Stimulated activated naive CD4-positive, alpha-beta T cell treated with Interleukin-2 at 50 U/mL for 16 hours (primary cell): ENCODE measurements around the gene ATP2C2.
"Not testable (repeated sequence)": the region's sequence is repeated elsewhere in the genome, so short reads cannot be mapped to it uniquely, and the experiment has no call there.

Experiments used
- DNase-seq: peaks from one replicate; lab custom pipeline; 2025; lab: John Stamatoyannopoulos, UW

Gene ATP2C2

GRCh38 chr16:84450176-84450865 is 82.0 kb downstream of the ATP2C2 start:
- no peak for DNase-seq

- DNase-seq, result not testable (repeated sequence)
Measured at GRCh38 chr16:84451010-84451676, 82.8 kb downstream of the ATP2C2 start.

DNA sequence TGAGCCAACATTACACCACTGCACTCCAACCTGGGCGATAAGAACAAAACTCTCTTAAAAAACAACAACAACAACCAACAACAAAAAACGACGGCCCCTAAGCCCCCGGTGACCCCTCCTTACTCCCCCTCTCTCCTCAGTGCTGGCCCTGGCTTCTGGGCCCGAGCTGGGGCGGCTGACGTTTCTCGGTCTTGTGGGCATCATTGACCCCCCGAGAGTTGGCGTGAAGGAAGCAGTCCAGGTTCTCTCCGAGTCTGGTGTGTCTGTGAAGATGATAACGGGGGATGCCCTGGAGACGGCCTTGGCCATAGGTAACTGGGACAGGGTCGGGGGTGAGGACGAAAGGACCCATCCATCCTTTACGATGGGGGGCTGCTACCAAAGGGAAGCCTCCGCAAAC is 83.4 kb downstream of the ATP2C2 start:
- no peak for DNase-seq

DNA sequence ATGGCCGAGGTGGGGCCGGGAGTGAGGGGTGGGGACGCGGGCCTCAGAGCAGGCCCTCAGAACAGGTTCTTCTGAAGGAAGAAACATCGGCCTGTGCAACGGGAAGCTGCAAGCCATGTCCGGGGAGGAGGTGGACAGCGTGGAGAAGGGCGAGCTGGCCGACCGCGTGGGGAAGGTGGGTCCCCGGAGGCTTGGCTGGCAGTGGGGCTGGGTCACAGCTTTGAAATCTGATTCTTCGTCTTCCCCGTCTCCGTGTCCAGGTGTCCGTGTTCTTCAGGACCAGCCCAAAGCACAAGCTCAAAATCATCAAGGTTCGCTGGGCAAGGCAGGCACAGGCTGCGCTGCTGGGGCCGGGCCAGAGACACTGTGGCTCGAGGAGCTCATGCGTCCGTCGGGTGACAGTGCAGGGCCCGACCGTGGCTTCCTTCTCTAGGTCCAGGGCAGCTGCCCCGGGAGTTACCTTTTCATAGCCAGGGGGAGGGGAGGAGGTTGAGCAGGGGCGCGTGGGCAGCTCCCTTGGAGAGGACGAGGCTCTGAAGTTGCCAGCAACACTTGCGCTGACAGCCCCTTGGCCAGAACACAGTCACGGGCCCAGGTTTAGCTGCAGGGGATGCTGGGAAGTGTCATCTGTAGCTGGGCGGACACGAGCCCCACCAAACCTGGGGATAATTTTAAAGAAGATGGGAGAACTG is 84.9 kb downstream of the ATP2C2 start:
- no peak for DNase-seq

GRCh38 chr16:84454611-84455010 is 86.3 kb downstream of the ATP2C2 start:
- DNase-seq, result no peak

GRCh38 chr16:84455031-84455430 is 86.7 kb downstream of the ATP2C2 start:
- no peak for DNase-seq

- no peak for DNase-seq
Measured at GRCh38 chr16:84458606-84459532, 90.5 kb downstream of the ATP2C2 start.

DNA sequence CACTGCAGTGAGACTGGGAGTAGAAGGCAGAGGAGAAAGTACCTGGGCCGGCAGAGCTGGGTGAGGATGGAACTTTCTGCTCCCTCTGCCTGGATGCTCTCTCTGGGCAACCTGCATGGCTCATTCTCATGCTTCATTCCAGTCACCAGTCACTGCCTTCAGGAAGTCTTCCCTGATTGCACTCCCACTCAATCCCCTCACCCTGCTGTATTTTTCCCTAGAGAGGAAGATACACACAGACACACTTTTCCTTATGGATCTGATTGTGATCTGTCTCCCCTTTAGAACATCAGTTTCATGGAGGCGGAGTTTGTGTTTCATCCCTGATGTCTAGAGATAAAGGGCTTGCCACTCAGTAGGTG is 91.2 kb downstream of the ATP2C2 start:
- DNase-seq, result no peak

GRCh38 chr16:84459941-84460405 is 91.6 kb downstream of the ATP2C2 start:
- DNase-seq, result no peak

DNA sequence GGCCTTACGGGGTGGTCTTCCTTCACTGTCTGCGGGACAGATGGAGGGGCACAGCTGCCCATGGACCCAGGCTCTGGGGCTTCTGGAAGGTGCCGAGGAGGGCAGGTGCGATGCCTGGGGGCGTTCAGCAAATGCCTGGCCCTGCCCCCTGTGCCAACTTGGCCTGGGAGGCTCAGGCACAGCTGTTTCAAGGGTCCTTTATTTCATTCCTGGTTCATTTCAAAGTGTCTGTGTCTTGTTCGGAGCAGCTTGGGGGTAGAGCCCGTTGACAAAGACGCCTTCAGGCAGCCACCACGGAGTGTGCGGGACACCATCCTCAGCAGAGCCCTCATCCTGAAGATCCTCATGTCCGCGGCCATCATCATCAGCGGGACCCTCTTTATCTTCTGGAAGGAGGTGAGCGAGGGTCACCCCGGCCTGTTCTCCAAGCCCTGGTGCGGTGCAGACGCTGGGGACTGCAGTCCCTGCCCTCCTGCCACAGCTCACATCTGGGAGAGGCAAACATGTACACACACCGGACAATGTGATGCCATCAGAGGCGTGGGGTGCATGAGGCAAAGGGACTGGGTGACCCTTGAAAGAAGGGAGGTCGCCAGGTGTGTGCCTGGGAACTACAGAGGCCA is 92.2 kb downstream of the ATP2C2 start:
- DNase-seq, result no peak

- DNase-seq, result no peak
Measured at GRCh38 chr16:84461029-84461412, 92.7 kb downstream of the ATP2C2 start.

- no peak for DNase-seq
Measured at GRCh38 chr16:84461413-84462295, 93.3 kb downstream of the ATP2C2 start.

GRCh38 chr16:84462296-84463210 is 94.2 kb downstream of the ATP2C2 start:
- no peak for DNase-seq

- DNase-seq, result no peak
Measured at GRCh38 chr16:84463221-84463620, 94.9 kb downstream of the ATP2C2 start.

GRCh38 chr16:84464116-84464515 is 95.8 kb downstream of the ATP2C2 start:
- DNase-seq, result no peak

DNA sequence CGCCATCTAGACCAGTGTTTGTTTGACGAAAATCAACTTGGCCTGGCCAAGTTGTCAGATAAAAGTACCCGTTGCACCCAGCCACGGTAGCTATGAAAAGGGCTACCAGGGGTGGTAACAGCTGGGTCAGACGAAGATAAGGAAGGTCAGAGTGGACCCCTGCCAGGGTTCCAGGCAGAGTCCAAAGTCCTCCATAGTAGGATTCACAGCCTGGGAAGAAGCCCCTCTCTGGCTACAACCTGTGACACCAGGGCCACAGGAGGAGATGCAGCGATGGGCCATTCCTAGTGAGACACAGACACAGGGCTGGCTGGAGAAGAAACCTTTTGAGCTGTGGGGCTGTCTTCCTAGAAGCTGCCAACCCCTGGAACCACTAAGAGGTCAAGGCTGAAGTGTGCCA is 96.8 kb downstream of the ATP2C2 start:
- DNase-seq, result no peak

DNA sequence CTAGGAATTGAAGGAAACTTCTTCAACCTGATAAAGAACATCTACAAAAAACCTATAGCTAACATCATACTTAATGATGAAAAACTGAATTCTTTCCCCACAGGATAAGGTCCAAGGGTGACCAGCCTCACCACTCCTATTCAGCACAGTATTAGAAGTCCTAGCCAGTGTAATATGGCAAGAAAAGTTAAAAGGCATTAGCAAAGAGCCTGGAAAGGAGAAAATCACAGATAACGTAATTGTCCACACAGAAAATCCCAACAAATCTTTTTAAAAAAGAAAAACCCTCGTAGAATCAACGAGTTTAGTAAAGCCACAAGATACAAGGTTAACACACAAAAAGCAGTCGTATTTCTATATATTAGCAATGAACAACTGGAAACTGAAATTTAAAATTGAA is 98.4 kb downstream of the ATP2C2 start:
- no peak for DNase-seq

- DNase-seq, result no peak
Measured at GRCh38 chr16:84467256-84467655, 98.9 kb downstream of the ATP2C2 start.

DNA sequence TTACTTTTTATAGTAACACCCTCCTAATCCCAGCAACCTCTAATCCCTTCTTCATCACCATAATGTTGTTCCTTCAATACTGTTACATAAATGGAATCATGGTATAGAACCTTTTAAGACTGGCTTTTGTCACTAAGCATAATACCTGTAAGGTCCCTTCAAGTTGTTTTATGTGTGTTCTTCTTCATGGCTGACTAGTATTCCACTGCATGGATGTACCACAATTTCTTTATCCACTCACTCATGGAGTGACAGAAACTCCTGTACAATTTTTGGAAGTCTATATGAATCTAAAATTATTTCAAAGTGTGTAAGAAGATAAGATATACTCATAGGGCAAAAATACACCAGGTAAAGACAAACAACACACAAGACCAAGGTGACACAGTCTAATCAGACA is 99.4 kb downstream of the ATP2C2 start:
- DNase-seq, result no peak

DNA sequence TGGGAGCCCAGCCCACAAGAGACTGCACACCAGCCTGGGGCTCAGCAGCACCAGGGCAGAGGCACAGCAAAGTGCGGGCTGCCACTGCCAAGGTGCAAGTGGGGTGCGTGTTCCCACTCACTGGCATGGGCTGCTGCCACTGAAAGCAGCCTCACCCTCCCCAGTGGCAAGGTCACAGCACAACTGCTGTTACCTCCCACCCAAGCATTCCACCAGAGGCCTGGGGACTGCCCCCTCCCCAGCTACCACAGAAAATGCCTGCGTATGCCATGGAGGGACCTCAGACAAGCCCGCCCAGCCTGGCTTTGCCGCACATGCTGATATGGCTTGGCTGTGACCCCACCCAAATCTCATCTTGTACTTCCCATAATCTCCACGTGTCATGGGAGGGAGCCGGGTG is 103.0 kb downstream of the ATP2C2 start:
- DNase-seq, result no peak
